ENCODE results near the gene CDKL1.
A peak's percentile ranks its signal among the peaks of the same experiment; 100 is the strongest.

CDKL1 gene

DNA sequence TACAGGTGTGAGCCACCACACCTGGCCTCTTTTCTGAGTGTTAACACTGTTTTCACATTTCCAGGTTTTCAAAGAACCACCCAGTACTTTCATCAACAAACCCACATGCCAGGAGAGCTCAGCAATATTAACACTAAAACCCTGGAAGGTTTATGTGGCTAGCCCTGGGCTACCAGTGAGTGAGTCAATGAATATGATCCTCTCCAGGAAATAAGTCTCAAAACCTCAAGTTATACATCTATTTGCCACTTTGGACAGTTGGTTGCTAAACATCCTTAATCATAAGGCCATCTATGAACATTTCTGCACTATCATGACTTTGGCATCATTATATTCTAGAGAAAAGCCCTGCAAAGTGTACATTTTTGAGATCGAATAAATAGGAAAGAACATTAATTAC is 6.3 kb upstream of the CDKL1 start:
- ChIA-PET CTCF (interaction anchor here (0.6 to 1.0 kb wide), 2 partner anchors 14 to 126 kb away, joined by 3 to 6 read pairs; no protein-coding TSS in a partner anchor), POLR2A (no interaction called here)
- TF ChIP-seq LEF1 (IDR thresholded peaks at IDR 0.05; ENCODE audit: borderline replicate concordance), result no peak
- TF ChIP-seq FOXK2 (IDR thresholded peaks at IDR 0.05), result no peak
- TF ChIP-seq ARNT (IDR thresholded peaks at IDR 0.05), result no peak
- TF ChIP-seq L3MBTL2 (conservative IDR thresholded peaks at IDR 0.05), result no peak
- TF ChIP-seq HDGF (IDR thresholded peaks at IDR 0.05; ENCODE audit: borderline replicate concordance), result no peak
- TF ChIP-seq ZNF384 (IDR thresholded peaks at IDR 0.05), result no peak
- no peak for TF ChIP-seq FOXA1 (IDR thresholded peaks at IDR 0.05)
- TF ChIP-seq CTBP1 (IDR thresholded peaks at IDR 0.05; ENCODE audit: borderline replicate concordance), result no peak
- TF ChIP-seq NFRKB (IDR thresholded peaks at IDR 0.05), result no peak
- TF ChIP-seq ELF4 (IDR thresholded peaks at IDR 0.05), result no peak
- TF ChIP-seq, protein P1, sequence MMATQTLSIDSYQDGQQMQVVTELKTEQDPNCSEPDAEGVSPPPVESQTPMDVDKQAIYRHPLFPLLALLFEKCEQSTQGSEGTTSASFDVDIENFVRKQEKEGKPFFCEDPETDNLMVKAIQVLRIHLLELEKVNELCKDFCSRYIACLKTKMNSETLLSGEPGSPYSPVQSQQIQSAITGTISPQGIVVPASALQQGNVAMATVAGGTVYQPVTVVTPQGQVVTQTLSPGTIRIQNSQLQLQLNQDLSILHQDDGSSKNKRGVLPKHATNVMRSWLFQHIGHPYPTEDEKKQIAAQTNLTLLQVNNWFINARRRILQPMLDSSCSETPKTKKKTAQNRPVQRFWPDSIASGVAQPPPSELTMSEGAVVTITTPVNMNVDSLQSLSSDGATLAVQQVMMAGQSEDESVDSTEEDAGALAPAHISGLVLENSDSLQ (IDR thresholded peaks at IDR 0.05), result no peak
- no peak for TF ChIP-seq SUZ12 (IDR thresholded peaks at IDR 0.05)
- TF ChIP-seq SP1 (IDR thresholded peaks at IDR 0.05), result no peak
- TF ChIP-seq BHLHE40 (IDR thresholded peaks at IDR 0.05; ENCODE audit: borderline replicate concordance), result no peak
- DNase-seq (ENCODE audit: extremely low spot score), result no peak

DNA sequence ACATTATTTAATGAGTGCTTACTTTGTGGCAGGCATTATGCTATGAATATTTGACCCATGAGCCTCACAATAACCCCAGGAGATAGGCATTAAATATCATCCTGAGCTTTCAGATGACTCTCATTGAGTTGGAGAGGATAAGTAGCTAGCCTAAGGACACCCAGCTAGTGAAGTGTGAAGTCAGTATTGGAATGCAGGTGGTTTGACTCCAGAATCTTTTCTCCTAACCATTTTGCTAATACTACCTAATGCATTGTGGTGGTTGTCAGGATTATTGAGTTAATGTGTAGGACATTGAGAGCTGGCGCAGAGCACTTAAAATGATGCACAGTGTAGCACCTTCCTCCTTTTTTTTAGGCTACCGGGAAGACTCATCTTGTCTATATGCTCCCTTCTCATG is 3.8 kb upstream of the CDKL1 start:
- POLR2A ChIA-PET, result interaction anchor here (2.3 kb wide), 1 partner anchor 10 kb away, joined by 7 read pairs; no protein-coding TSS in a partner anchor
- TF ChIP-seq FOXK2 (IDR thresholded peaks at IDR 0.05), result no peak
- no peak for TF ChIP-seq FOXM1 (IDR thresholded peaks at IDR 0.05; ENCODE audit: borderline replicate concordance)
- no peak for TF ChIP-seq ZNF384 (IDR thresholded peaks at IDR 0.05)
- no peak for TF ChIP-seq NFRKB (IDR thresholded peaks at IDR 0.05)
- TF ChIP-seq ARNT (IDR thresholded peaks at IDR 0.05), result no peak
- TF ChIP-seq SP1 (IDR thresholded peaks at IDR 0.05), result no peak
- no peak for TF ChIP-seq CTBP1 (IDR thresholded peaks at IDR 0.05; ENCODE audit: borderline replicate concordance)
- DNase-seq (ENCODE audit: extremely low spot score), result no peak
- CTCF ChIA-PET, result no interaction called here

GRCh38 chr14:50399251-50400032 is 2.8 kb upstream of the CDKL1 start:
- TF ChIP-seq SUZ12 (IDR thresholded peaks at IDR 0.05) (no peak), FOXK2 (IDR thresholded peaks at IDR 0.05) (no peak)
- ChIA-PET CTCF (interaction anchor here (0.6 kb wide), 1 partner anchor 1967 kb away, joined by 3 read pairs; no protein-coding TSS in a partner anchor), POLR2A (interaction anchor here (2.3 kb wide), 1 partner anchor 11 kb away, joined by 7 read pairs; no protein-coding TSS in a partner anchor)
- no peak for DNase-seq (ENCODE audit: extremely low spot score)

DNA sequence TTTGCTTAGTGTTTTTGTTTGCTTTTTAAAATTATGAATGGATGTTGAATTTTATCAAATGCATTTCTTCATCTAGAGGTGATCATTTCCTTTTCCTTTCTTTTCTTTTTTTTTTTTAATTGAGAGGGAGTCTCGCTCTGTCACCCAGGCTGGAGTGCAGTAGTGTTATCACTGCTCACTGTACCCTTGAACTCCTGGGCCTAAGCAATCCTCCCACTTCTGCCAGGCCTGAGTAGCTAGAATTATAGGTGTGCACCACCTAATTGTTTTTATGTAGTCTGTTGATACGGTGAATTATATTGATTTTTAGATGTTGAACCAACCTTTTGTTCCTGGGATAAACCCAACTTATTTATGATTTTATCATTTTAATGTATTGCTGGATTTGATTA is 1.5 kb upstream of the CDKL1 start:
- DNase-seq (ENCODE audit: extremely low spot score), result no peak
- TF ChIP-seq, protein P1 (IDR thresholded peaks at IDR 0.05), result no peak
- no peak for TF ChIP-seq NFRKB (IDR thresholded peaks at IDR 0.05)
- ChIA-PET POLR2A (interaction anchor here (1.2 to 2.1 kb wide), 2 partner anchors 9 to 26 kb away, joined by 5 to 10 read pairs; no protein-coding TSS in a partner anchor), CTCF (interaction anchor here (0.6 kb wide), 1 partner anchor 1913 kb away, joined by 3 read pairs; no protein-coding TSS in a partner anchor)

DNA sequence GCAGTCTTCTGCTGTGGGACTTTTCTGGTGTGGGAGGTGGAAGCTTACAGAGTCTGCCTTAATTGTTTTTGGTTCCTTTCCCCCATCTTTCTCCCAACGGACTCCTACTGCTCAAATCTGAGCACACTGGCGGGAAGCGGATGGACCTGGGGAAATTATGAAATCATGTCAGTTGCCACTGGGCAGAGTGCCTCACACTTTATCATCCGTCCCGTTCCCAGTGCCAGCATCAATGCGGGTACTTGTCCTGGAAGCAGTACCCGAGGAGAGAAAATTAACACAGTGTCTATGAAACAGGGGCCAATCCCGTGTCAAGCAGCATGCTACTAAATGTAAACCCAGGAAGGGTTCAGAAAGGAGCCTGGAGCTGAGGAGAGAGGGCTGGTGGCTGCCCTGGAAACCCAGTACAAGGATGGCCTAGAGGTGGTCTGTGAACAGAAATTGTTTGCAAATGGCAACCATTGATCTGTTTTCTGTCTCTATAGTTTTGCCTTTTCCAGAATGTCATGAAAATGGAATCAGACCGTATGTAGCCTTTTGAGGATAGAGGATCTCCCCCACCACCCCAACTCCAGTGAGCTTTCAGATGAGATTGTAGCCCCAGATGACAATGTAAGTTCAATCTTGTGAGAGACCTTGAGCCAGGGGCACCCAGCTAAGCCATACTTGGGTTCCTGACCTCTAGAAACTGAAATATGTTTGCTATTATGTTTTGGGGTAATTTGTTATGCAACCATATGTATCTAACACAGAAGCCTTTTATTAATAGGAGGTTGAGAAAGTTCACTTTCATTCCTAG is 908 bp upstream of the CDKL1 start:
- CTCF ChIA-PET, result interaction anchor here (0.6 kb wide), 1 partner anchor 1914 kb away, joined by 3 read pairs; no protein-coding TSS in a partner anchor
- TF ChIP-seq LEF1 (IDR thresholded peaks at IDR 0.05; ENCODE audit: borderline replicate concordance), result no peak
- TF ChIP-seq L3MBTL2 (conservative IDR thresholded peaks at IDR 0.05), result peak; percentile 50
- no peak for TF ChIP-seq SUZ12 (IDR thresholded peaks at IDR 0.05)
- TF ChIP-seq ARNT (IDR thresholded peaks at IDR 0.05), result no peak
- no peak for TF ChIP-seq CTBP1 (IDR thresholded peaks at IDR 0.05; ENCODE audit: borderline replicate concordance)
- POLR2A ChIA-PET, result interaction anchor here (1.0 to 2.1 kb wide), 4 partner anchors 9 to 134 kb away, joined by 3 to 10 read pairs (median 4); partner anchors contain the start of gene MAP4K5
- no peak for DNase-seq (ENCODE audit: extremely low spot score)

DNA sequence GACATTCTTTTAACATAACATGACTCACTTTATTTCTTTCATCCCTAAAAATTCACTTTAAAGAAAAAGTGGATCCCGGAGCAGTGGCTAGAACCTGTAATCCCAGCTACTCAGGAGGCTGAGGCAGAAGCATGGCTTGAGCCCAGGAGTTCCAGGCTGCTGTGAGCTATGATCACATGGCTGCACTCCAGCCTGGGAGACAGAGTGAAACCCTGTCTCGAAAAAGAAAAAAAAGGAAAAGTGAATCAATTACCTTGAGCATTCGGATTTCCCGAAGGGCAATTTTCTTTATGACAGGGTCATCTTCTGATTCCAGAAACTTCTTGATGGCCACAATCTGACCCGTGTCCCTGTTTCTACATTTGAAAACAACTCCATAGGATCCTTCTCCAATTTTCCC is 1.2 kb downstream of the CDKL1 start:
- ChIA-PET POLR2A (interaction anchor here (0.8 kb wide), 2 partner anchors 12 to 50 kb away, joined by 3 to 4 read pairs; no protein-coding TSS in a partner anchor), CTCF (interaction anchor here (1.0 kb wide), 1 partner anchor 74 kb away, joined by 3 read pairs; no protein-coding TSS in a partner anchor)
- TF ChIP-seq ARNT (IDR thresholded peaks at IDR 0.05) (no peak), FOXA1 (IDR thresholded peaks at IDR 0.05) (no peak), SUZ12 (IDR thresholded peaks at IDR 0.05) (no peak), ZNF384 (IDR thresholded peaks at IDR 0.05) (no peak), CTBP1 (IDR thresholded peaks at IDR 0.05; ENCODE audit: borderline replicate concordance) (no peak), HDGF (IDR thresholded peaks at IDR 0.05; ENCODE audit: borderline replicate concordance) (no peak), BHLHE40 (IDR thresholded peaks at IDR 0.05; ENCODE audit: borderline replicate concordance) (no peak), FOXM1 (IDR thresholded peaks at IDR 0.05; ENCODE audit: borderline replicate concordance) (no peak), L3MBTL2 (conservative IDR thresholded peaks at IDR 0.05) (no peak), TARDBP (IDR thresholded peaks at IDR 0.05) (no peak), ELF4 (IDR thresholded peaks at IDR 0.05) (no peak)
- DNase-seq (ENCODE audit: extremely low spot score), result no peak
